Karpas-422 (cell line): ENCODE measurements around the gene TM7SF2. TPM values are rescaled to one million over a fixed set of nuclear protein-coding genes. Genes with fewer than 3 reads are reported as not detected.

Experiments used
- DNase-seq: peaks from one replicate; pipeline ENCODE4 v3.0.0-alpha.2; 2015
- H2AFZ ChIP-seq: fragments of 200-600 bp; sonication (generic); 2 replicates; pipeline ENCODE4 v1.6.1; 2014; ENCODE audit warnings: antibody characterized with exemption, low read length, mixed read lengths
- H3K27ac ChIP-seq: fragments of 200-600 bp; sonication (generic); 2 replicates; pipeline ENCODE4 v1.5.1; 2014; ENCODE audit warnings: mild to moderate bottlenecking, low read length, moderate library complexity
- H3K27me3 ChIP-seq: fragments of 200-600 bp; sonication (generic); 2 replicates; pipeline ENCODE4 v1.6.1; 2014; ENCODE audit warnings: low read length, mixed read lengths
- H3K36me3 ChIP-seq: fragments of 200-600 bp; sonication (generic); 2 replicates; pipeline ENCODE4 v1.6.1; 2014; ENCODE audit warnings: low read length, mixed read lengths; ENCODE audit not compliant: insufficient read depth
- H3K4me1 ChIP-seq: fragments of 200-600 bp; sonication (generic); 2 replicates; pipeline ENCODE4 v1.6.1; 2014; ENCODE audit warnings: mild to moderate bottlenecking, low read length, mixed read lengths
- H3K4me2 ChIP-seq: fragments of 200-600 bp; sonication (generic); 2 replicates; pipeline ENCODE4 v1.6.1; 2014; ENCODE audit warnings: low read length, low read depth, mild to moderate bottlenecking; ENCODE audit not compliant: poor library complexity, severe bottlenecking
- H3K4me3 ChIP-seq: fragments of 200-600 bp; sonication (generic); 2 replicates; pipeline ENCODE4 v1.5.1; 2014; ENCODE audit warnings: mild to moderate bottlenecking, antibody characterized with exemption, low read length, mixed read lengths
- H3K79me2 ChIP-seq: fragments of 200-600 bp; sonication (generic); 2 replicates; pipeline ENCODE4 v1.6.1; 2014; ENCODE audit warnings: mild to moderate bottlenecking, low read length, mixed read lengths
- H3K9ac ChIP-seq: fragments of 200-600 bp; sonication (generic); 2 replicates; pipeline ENCODE4 v1.6.0; 2014; ENCODE audit warnings: low read length
- H3K9me2 ChIP-seq: fragments of 200-600 bp; sonication (generic), shearing (Covaris generic); replicated peaks from 2 replicates; pipeline ENCODE4 v1.6.0; 2014; ENCODE audit warnings: mild to moderate bottlenecking, low read length, moderate library complexity; ENCODE audit not compliant: insufficient read depth
- H3K9me3 ChIP-seq: fragments of 300-700, 200-600 bp; sonication (generic); 2 replicates; pipeline ENCODE4 v1.6.1; 2014; ENCODE audit warnings: low read length, mixed read lengths
- H4K20me1 ChIP-seq: fragments of 200-600 bp; sonication (generic); 2 replicates; pipeline ENCODE4 v1.6.1; 2014; ENCODE audit warnings: mild to moderate bottlenecking, antibody characterized with exemption, low read length, low read depth; ENCODE audit not compliant: insufficient read depth
- total RNA-seq: library from RNA; depleted of rRNA; stranded (reverse); fragments of >200 nt; shearing (Covaris generic); gene quantifications from 2 replicates; pipeline ENCODE4 v1.2.3, GENCODE V29; 2014; ENCODE audit warnings: low replicate concordance

TM7SF2 gene
- total RNA-seq, 1 experiment from 2014 or later, result 160 TPM

DNA sequence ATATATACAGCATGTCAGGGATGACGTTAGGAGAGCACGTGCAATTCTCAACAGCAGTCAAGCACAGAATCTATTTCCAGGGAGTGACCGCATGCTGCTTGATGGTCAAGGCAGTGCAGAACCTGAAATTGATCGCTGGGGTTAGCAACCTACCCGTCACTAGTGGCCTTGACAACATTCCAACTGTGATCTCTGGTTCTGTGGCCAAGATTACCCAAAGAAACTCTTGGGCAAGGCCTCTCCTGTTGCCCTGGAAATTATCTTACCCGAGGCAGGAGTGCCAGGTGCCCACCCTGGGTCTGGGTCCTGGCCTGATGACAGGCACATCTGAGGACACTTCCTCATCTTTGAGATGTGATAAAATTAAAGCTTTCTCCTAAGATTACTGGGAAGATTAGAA, 2.2 kb downstream of the TM7SF2 start:
- peak overlapping the region; percentile 99 for H3K4me3 ChIP-seq
- H2AFZ ChIP-seq, result no peak overlapping the region
- H3K4me1 ChIP-seq, result peaks cover 67% of the 10 kb centered on the region
- H4K20me1 ChIP-seq, result no peaks in the 10 kb centered on the region
- no peaks in the 10 kb centered on the region for H3K9me2 ChIP-seq
- H3K27ac ChIP-seq, result peak overlapping the region; percentile 85
- H3K27me3 ChIP-seq, result no peaks in the 10 kb centered on the region
- peaks cover 10% of the 10 kb centered on the region; the same call in 1 of the 2 replicates for H3K36me3 ChIP-seq
- H3K9me3 ChIP-seq, result no peaks in the 10 kb centered on the region
- H3K79me2 ChIP-seq, result peaks cover 42% of the 10 kb centered on the region
- peak overlapping the region; percentile 97 for H3K9ac ChIP-seq
- DNase-seq, result no peak
- peak overlapping the region; percentile 99 for H3K4me2 ChIP-seq

- Histone ChIP-seq H3K79me2 (peaks cover 42% of the 10 kb centered on the region), H3K27ac (no peak overlapping the region), H3K36me3 (peaks cover 14% of the 10 kb centered on the region; the same call in 1 of the 2 replicates), H3K4me1 (peaks cover 75% of the 10 kb centered on the region), H3K27me3 (no peaks in the 10 kb centered on the region), H3K4me3 (no peak overlapping the region), H2AFZ (no peak overlapping the region), H3K4me2 (peak overlapping the region; percentile 86), H3K9me3 (no peaks in the 10 kb centered on the region), H3K9ac (0 out of 2 replicates have a peak overlapping the region, but pooled peaks have one; percentile 95), H3K9me2 (no peaks in the 10 kb centered on the region), H4K20me1 (no peaks in the 10 kb centered on the region)
- DNase-seq, result no peak
Observed at GRCh38 chr11:65114538-65115171, 3.0 kb downstream of the TM7SF2 start.

DNA sequence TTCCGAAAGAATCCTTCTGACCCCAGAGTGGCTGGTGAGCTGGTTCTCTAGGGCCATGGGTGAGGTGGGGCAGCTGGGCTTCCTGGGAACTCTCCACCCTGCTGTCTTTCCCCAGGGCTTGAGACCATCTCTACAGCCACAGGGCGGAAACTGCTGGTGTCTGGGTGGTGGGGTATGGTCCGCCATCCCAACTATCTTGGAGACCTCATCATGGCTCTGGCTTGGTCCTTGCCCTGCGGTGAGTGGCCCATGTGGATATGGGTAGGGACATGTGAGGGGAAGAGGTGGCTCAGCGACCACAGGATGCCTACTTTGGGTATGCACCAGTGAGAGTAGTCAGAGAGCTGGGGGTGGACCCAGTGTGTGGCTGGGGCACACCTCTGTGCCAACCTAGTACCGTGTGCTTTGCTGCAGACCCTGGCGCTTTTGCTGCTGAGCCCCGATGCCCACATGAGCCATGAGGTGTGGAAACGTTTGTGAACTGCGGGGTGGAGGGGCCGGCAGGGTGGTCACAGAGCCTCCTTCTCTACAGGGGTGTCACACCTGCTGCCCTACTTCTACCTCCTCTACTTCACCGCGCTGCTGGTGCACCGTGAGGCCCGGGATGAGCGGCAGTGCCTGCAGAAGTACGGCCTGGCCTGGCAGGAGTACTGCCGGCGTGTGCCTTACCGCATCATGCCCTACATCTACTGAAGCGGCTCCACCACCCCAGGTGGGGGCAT, 3.9 kb downstream of the TM7SF2 start:
- Histone ChIP-seq H3K9me3 (no peaks in the 10 kb centered on the region), H3K4me1 (peaks cover 82% of the 10 kb centered on the region), H3K9ac (peak overlapping the region; percentile 95), H2AFZ (no peak overlapping the region), H3K27ac (peak overlapping the region; percentile 88; the same call in 1 of the 2 replicates), H3K4me2 (peak overlapping the region; percentile 86), H3K9me2 (no peaks in the 10 kb centered on the region), H3K27me3 (no peaks in the 10 kb centered on the region), H3K4me3 (peak overlapping the region; percentile 86), H3K79me2 (peaks cover 48% of the 10 kb centered on the region), H4K20me1 (no peaks in the 10 kb centered on the region), H3K36me3 (peaks cover 23% of the 10 kb centered on the region; the same call in 1 of the 2 replicates)
- DNase-seq, result no peak

DNA sequence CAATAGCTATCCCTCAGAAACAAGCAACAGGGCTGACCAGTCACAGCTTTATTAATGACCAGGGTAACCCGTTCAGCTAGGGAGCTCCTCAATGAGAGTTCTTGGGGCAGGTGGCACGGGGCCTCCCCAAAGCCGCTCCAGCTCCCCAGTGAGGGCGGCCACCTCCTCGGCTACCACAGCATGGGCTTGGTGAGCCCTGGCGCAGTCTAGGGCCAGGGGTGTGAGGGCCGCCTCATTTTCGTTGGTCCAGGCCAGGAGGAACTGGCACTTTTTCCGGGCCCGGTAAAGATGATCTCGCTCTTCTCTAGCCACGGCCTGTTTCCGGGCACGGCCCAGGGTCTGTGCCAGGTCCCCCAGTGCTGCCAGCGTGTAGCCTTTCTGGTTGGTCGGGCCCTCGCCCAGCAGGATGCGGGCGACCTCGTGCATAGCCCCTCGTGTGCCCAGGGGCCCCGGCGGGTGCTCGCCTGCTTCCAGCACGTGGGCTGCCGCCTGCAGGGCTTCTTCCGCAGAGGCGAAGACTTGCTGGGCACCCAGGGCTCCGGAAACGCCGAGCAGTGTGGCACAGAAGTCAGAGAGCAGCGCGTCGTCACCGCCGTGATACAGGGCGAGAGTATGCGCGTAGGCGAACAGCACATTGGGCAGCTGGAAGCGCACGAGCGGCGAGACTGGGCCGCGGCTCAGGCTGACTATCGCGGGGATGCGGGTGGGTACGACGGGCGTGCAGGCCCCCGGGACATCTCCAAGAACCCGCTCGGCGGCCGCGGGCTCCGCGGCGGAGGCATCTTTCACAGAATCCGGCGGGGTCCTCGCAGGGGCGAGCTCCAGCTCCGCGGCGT, 4.9 kb downstream of the TM7SF2 start:
- no peaks in the 10 kb centered on the region for H3K27me3 ChIP-seq
- H3K9ac ChIP-seq, result peak overlapping the region; percentile 95
- H3K9me3 ChIP-seq, result no peaks in the 10 kb centered on the region
- no peak overlapping the region for H2AFZ ChIP-seq
- peak overlapping the region; percentile 86 for H3K4me3 ChIP-seq
- peak overlapping the region; percentile 88 for H3K27ac ChIP-seq
- peaks cover 59% of the 10 kb centered on the region for H3K79me2 ChIP-seq
- H3K4me2 ChIP-seq, result peak overlapping the region; percentile 86
- peaks cover 79% of the 10 kb centered on the region for H3K4me1 ChIP-seq
- H4K20me1 ChIP-seq, result no peaks in the 10 kb centered on the region
- H3K9me2 ChIP-seq, result no peaks in the 10 kb centered on the region
- peak; percentile 82 for DNase-seq
- H3K36me3 ChIP-seq, result peaks cover 29% of the 10 kb centered on the region; the same call in 1 of the 2 replicates

GRCh38 chr11:65117206-65118096, 5.8 kb downstream of the TM7SF2 start, which contains the start of gene ZNHIT2:
Gene ZNHIT2 (minus strand): TSS chr11:65117701. CDS start chr11:65117653, 48 bp downstream.
- peaks cover 62% of the 10 kb centered on the region for H3K79me2 ChIP-seq
- peak within 1 kb of the TSS; percentile 86 for H3K4me3 ChIP-seq
- H3K9me3 ChIP-seq, result no peaks in the 10 kb centered on the region
- H3K9ac ChIP-seq, result peak within 1 kb of the TSS; percentile 98
- H2AFZ ChIP-seq, result no peak within 1 kb of the TSS
- H4K20me1 ChIP-seq, result no peaks in the 10 kb centered on the region
- H3K4me2 ChIP-seq, result peak within 1 kb of the TSS; percentile 97
- H3K36me3 ChIP-seq, result peaks cover 29% of the 10 kb centered on the region; the same call in 1 of the 2 replicates
- H3K27ac ChIP-seq, result peak within 1 kb of the TSS; percentile 95
- H3K9me2 ChIP-seq, result no peaks in the 10 kb centered on the region
- H3K4me1 ChIP-seq, result peaks cover 79% of the 10 kb centered on the region
- no peaks in the 10 kb centered on the region for H3K27me3 ChIP-seq
- DNase-seq, result peak; percentile 100

DNA sequence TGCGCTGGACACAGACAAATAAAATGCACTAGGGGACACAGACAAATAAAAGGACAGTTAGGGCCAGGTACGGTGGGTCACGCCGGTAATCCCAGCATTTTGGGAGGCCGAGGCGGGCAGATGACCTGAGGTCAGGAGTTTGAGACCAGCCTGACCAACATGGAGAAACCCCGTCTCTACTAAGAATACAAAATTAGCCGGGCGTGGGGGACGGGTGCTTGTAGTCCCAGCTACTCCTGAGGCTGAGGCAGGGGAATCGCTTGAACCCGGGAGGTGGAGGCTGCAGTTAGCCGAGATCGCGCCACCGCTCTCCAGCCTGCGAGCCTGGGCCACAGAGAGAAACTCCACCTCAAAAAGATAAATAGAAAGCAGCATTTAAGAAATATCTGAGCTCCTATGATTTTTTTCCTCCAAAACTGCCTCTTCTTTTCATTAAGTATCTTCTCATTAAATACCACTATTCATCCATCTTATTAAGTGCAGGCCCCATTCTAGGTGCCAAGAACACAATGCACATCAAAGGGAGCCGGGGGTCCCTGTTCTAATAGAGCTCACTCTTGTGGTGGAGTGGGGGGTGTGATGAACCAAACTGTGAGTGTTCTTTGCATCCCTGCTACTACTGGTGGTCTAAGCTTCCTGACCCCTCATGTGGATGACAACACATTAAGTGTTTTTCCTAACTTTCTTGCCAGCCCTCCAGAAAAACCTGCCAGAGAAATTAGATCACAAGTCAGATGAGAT, 6.6 kb downstream of the TM7SF2 start:
- Histone ChIP-seq H4K20me1 (no peaks in the 10 kb centered on the region), H3K4me2 (peak overlapping the region; percentile 97), H3K27ac (peak overlapping the region; percentile 95), H3K4me3 (peak overlapping the region; percentile 18; the same call in 1 of the 2 replicates), H3K9me2 (no peaks in the 10 kb centered on the region), H3K9me3 (no peaks in the 10 kb centered on the region), H3K4me1 (peaks cover 78% of the 10 kb centered on the region), H3K79me2 (peaks cover 61% of the 10 kb centered on the region), H2AFZ (no peak overlapping the region), H3K9ac (peak overlapping the region; percentile 98), H3K36me3 (peaks cover 29% of the 10 kb centered on the region; the same call in 1 of the 2 replicates), H3K27me3 (no peaks in the 10 kb centered on the region)
- DNase-seq, result peak; percentile 55
